H9 (cell line): ENCODE data around the gene CEACAM16. TPM values are rescaled to one million over a fixed set of nuclear protein-coding genes. Genes with fewer than 3 reads are reported as not detected.

ENCODE experiments used
- DNase-seq: peaks from one replicate; pipeline ENCODE4 v3.0.0-alpha.2; 2017
- H2AFZ ChIP-seq: one replicate; pipeline ENCODE4 v1.6.1; 2013; ENCODE audit warnings: mild to moderate bottlenecking, low read length, control low read depth, moderate library complexity
- H2AK5ac ChIP-seq: 2 replicates; pipeline ENCODE4 v1.6.1; 2013; ENCODE audit warnings: low read length, control low read depth, mixed read lengths; ENCODE audit not compliant: insufficient read length
- H2BK120ac ChIP-seq: one replicate; pipeline ENCODE4 v1.6.1; 2013; ENCODE audit warnings: low read depth, mild to moderate bottlenecking, low read length, control low read depth, inconsistent platforms; ENCODE audit not compliant: poor library complexity, severe bottlenecking
- H2BK12ac ChIP-seq: 2 replicates; pipeline ENCODE4 v1.6.1; 2013; ENCODE audit warnings: low read length, control low read depth, mixed read lengths, low read depth; ENCODE audit not compliant: insufficient read length
- H2BK15ac ChIP-seq: 2 replicates; pipeline ENCODE4 v1.6.1; 2013; ENCODE audit warnings: low read depth, low read length, control low read depth
- H2BK20ac ChIP-seq: one replicate; pipeline ENCODE4 v1.6.1; 2013; ENCODE audit warnings: low read depth, mild to moderate bottlenecking, low read length, control low read depth, inconsistent platforms; ENCODE audit not compliant: poor library complexity, severe bottlenecking
- H2BK5ac ChIP-seq: 2 replicates; pipeline ENCODE4 v1.6.1; 2013; ENCODE audit warnings: low read length, control low read depth, mixed read lengths; ENCODE audit not compliant: insufficient read length
- H3K14ac ChIP-seq: 2 replicates; pipeline ENCODE4 v1.6.1; 2013; ENCODE audit warnings: low read length, control low read depth; ENCODE audit not compliant: insufficient read depth
- H3K18ac ChIP-seq: 2 replicates; pipeline ENCODE4 v1.6.1; 2013; ENCODE audit warnings: low read depth, mild to moderate bottlenecking, mixed read lengths, low read length, control low read depth; ENCODE audit not compliant: insufficient read length
- H3K23ac ChIP-seq: 2 replicates; pipeline ENCODE4 v1.6.1; 2013; ENCODE audit warnings: low read length, control low read depth, mixed read lengths, low read depth; ENCODE audit not compliant: insufficient read length
- H3K23me2 ChIP-seq: 2 replicates; pipeline ENCODE4 v1.6.1; 2013; ENCODE audit warnings: low read depth, mild to moderate bottlenecking, mixed read lengths, low read length, control low read depth; ENCODE audit not compliant: insufficient read length, poor library complexity, severe bottlenecking
- H3K27ac ChIP-seq: 2 replicates; pipeline ENCODE4 v1.5.1; 2013; ENCODE audit warnings: low read length, control low read depth, mixed read lengths, low read depth; ENCODE audit not compliant: insufficient read length
- H3K27me3 ChIP-seq: 2 replicates; pipeline ENCODE4 v1.6.1; 2013; ENCODE audit warnings: low read length, control low read depth, inconsistent platforms; ENCODE audit not compliant: insufficient read depth
- H3K4ac ChIP-seq: 2 replicates; pipeline ENCODE4 v1.6.1; 2013; ENCODE audit warnings: low read depth, mild to moderate bottlenecking, control low read depth, inconsistent platforms, low read length, moderate library complexity
- H3K4me1 ChIP-seq: 2 replicates; pipeline ENCODE4 v1.6.1; 2013; ENCODE audit warnings: low read length, control low read depth, inconsistent platforms; ENCODE audit not compliant: insufficient read depth
- H3K4me2 ChIP-seq: 2 replicates; pipeline ENCODE4 v1.6.1; 2013; ENCODE audit warnings: low read length, control low read depth, mixed read lengths; ENCODE audit not compliant: insufficient read length, insufficient read depth
- H3K56ac ChIP-seq: 2 replicates; pipeline ENCODE4 v1.6.1; 2013; ENCODE audit warnings: low read depth, mild to moderate bottlenecking, mixed read lengths, low read length, control low read depth; ENCODE audit not compliant: insufficient read length
- H3K79me1 ChIP-seq: 2 replicates; pipeline ENCODE4 v1.6.1; 2013; ENCODE audit warnings: low read depth, mild to moderate bottlenecking, moderate library complexity, low read length, control low read depth, inconsistent platforms; ENCODE audit not compliant: insufficient read depth, poor library complexity, severe bottlenecking
- H3K79me2 ChIP-seq: 2 replicates; pipeline ENCODE4 v1.6.1; 2013; ENCODE audit warnings: low read length, control low read depth, inconsistent platforms; ENCODE audit not compliant: insufficient read depth
- H3K9ac ChIP-seq: 2 replicates; pipeline ENCODE4 v1.6.1; 2013; ENCODE audit warnings: low read length, control low read depth, mixed read lengths; ENCODE audit not compliant: insufficient read length; ENCODE audit errors: extremely low read depth
- H3K9me3 ChIP-seq: one replicate; pipeline ENCODE4 v1.6.1; 2013; ENCODE audit warnings: low read depth, low read length, inconsistent platforms; ENCODE audit not compliant: control insufficient read depth
- H3T11ph ChIP-seq: one replicate; pipeline ENCODE4 v1.6.1; 2013; ENCODE audit warnings: mild to moderate bottlenecking, low read length, control low read depth, inconsistent platforms
- H4K20me1 ChIP-seq: one replicate; pipeline ENCODE4 v1.6.1; 2013; ENCODE audit not compliant: control insufficient read depth, insufficient read length, insufficient read depth
- H4K5ac ChIP-seq: 2 replicates; pipeline ENCODE4 v1.6.1; 2013; ENCODE audit warnings: low read depth, mild to moderate bottlenecking, mixed read lengths, low read length, control low read depth; ENCODE audit not compliant: insufficient read length
- H4K8ac ChIP-seq: replicated peaks from 2 replicates; pipeline ENCODE4 v1.6.1; 2013; ENCODE audit warnings: low read length, control low read depth, mixed read lengths, low read depth; ENCODE audit not compliant: insufficient read length
- H4K91ac ChIP-seq: 2 replicates; pipeline ENCODE4 v1.6.1; 2013; ENCODE audit warnings: low read depth, mild to moderate bottlenecking, moderate library complexity, mixed read lengths, low read length, control low read depth; ENCODE audit not compliant: insufficient read length
- H3K27ac Mint-ChIP-seq, 3 experiments: 2 replicates in 2 of 3; 3 replicates in 1 of 3; pipeline ENCODE4 v1.8.0; 2020 to 2021; ENCODE audit warnings: mixed read lengths in 3 of 3, mild to moderate bottlenecking in 1 of 3, moderate library complexity in 1 of 3
- H3K27me3 Mint-ChIP-seq: 2 replicates; pipeline ENCODE4 v1.8.0; 2021; ENCODE audit warnings: low read depth, mild to moderate bottlenecking, moderate library complexity, mixed read lengths
- H3K36me3 Mint-ChIP-seq, 3 experiments: 2 replicates in 2 of 3; 3 replicates in 1 of 3; pipeline ENCODE4 v1.8.0; 2020 to 2021; ENCODE audit warnings: low read depth in 3 of 3, mixed read lengths in 3 of 3; ENCODE audit not compliant: insufficient read depth in 1 of 3
- H3K4me1 Mint-ChIP-seq, 2 experiments: 2 replicates each; pipeline ENCODE4 v1.8.0; 2020; ENCODE audit warnings: mixed read lengths in 2 of 2
- H3K4me3 Mint-ChIP-seq, 2 experiments: 2 replicates in 1 of 2; 3 replicates in 1 of 2; pipeline ENCODE4 v1.8.0; 2020 to 2021; ENCODE audit warnings: mild to moderate bottlenecking in 2 of 2, mixed read lengths in 2 of 2, moderate library complexity in 1 of 2
- H3K9me3 Mint-ChIP-seq, 2 experiments: 2 replicates in 1 of 2; 3 replicates in 1 of 2; pipeline ENCODE4 v1.8.0; 2020; ENCODE audit warnings: mild to moderate bottlenecking in 2 of 2, mixed read lengths in 2 of 2, moderate library complexity in 1 of 2
- WGBS: extraction: QIAGEN DNeasy Blood & Tissue Kit; methylation state at CpG from one replicate; pipeline ENCODE4 v1.1.7; 2013; ENCODE audit warnings: missing lambda C conversion rate, low lambda C conversion rate, mixed read lengths; ENCODE audit not compliant: insufficient read length; ENCODE audit errors: extremely low coverage; 5-methylcytosine and 5-hydroxymethylcytosine counted together
- total RNA-seq: library from RNA; stranded (reverse); gene quantifications from 2 replicates; pipeline ENCODE4 v1.2.1, GENCODE V29; 2021
- TF ChIP-seq, protein P1 (sequence below): fragments of 200-600 bp; sonication (generic); conservative IDR thresholded peaks from 3 replicates; pipeline ENCODE4 v1.8.0; 2021; ENCODE audit warnings: antibody characterized with exemption, mild to moderate bottlenecking

CEACAM16 gene
- total RNA-seq, 1 experiment from 2014 or later: not detected

DNA sequence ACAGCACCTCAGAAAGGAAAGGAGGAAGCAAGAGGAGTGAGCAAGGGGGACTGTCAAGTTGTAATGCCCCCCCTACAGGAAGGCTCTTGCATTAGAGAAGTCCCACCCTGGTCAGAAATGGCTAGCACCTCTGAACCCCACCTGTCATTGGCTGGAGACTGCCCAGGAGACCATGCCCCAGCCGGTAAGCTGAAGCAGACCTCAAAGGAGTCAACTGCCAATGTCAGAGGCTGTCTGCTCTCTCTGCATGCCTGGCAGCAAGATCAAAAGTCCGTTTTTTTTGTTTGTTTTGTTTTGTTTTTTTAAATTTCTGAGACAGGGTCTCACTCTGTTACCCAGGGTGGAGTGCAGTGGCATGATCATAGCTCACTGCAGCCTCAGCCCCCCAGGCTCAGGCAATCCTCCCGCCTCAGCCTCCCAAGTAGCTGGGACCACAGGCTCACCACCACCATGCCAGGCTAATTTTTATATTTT is 41.4 kb downstream of the CEACAM16 start:
- H3K27ac Mint-ChIP-seq: no peak overlapping the region

More for the DNA sequence above, 41.4 kb downstream of the CEACAM16 start:
- Histone ChIP-seq H4K5ac (no peak overlapping the region), H3K56ac (no peak overlapping the region), H3K79me2 (no peaks in the 10 kb centered on the region), H3K18ac (no peak overlapping the region), H2AK5ac (no peak overlapping the region), H2BK5ac (no peak overlapping the region), H3K9ac (no peak overlapping the region), H3K27me3 (peaks cover under 1% of the 10 kb centered on the region; the same call in 1 of the 2 replicates), H2BK20ac (no peak overlapping the region), H3K4ac (no peak overlapping the region), H3K27ac (no peak overlapping the region), H4K8ac (no peak overlapping the region), H4K20me1 (no peaks in the 10 kb centered on the region), H3T11ph (no peak overlapping the region), H3K4me1 (no peaks in the 10 kb centered on the region; the same call in 1 of the 2 replicates), H3K79me1 (no peaks in the 10 kb centered on the region), H2BK120ac (no peak overlapping the region), H3K23me2 (no peaks in the 10 kb centered on the region), H3K14ac (no peak overlapping the region), H2BK12ac (no peak overlapping the region), H3K9me3 (no peaks in the 10 kb centered on the region), H2AFZ (no peak overlapping the region), H3K23ac (no peak overlapping the region), H2BK15ac (no peak overlapping the region), H4K91ac (no peak overlapping the region), H3K4me2 (no peak overlapping the region)
- WGBS: no CpG with 5 or more reads among the region's 3 CpGs
- no peaks in the 10 kb centered on the region for H3K9me3 Mint-ChIP-seq
- DNase-seq: no peak
- no peaks in the 10 kb centered on the region; a peak in 1 of 7 replicates for H3K36me3 Mint-ChIP-seq
- H3K27me3 Mint-ChIP-seq: peaks cover 40% of the 10 kb centered on the region
- H3K4me3 Mint-ChIP-seq: no peak overlapping the region; a peak in 1 of 5 replicates
- H3K4me1 Mint-ChIP-seq: peaks cover 7 to 25% of the 10 kb centered on the region in 2 experiments
- TF ChIP-seq, protein P1, sequence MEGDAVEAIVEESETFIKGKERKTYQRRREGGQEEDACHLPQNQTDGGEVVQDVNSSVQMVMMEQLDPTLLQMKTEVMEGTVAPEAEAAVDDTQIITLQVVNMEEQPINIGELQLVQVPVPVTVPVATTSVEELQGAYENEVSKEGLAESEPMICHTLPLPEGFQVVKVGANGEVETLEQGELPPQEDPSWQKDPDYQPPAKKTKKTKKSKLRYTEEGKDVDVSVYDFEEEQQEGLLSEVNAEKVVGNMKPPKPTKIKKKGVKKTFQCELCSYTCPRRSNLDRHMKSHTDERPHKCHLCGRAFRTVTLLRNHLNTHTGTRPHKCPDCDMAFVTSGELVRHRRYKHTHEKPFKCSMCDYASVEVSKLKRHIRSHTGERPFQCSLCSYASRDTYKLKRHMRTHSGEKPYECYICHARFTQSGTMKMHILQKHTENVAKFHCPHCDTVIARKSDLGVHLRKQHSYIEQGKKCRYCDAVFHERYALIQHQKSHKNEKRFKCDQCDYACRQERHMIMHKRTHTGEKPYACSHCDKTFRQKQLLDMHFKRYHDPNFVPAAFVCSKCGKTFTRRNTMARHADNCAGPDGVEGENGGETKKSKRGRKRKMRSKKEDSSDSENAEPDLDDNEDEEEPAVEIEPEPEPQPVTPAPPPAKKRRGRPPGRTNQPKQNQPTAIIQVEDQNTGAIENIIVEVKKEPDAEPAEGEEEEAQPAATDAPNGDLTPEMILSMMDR: peak; percentile 22; the same call in 2 of the 3 replicates
